Hepatocyte (in vitro differentiated cells): ENCODE measurements around the gene ARHGAP26. TPM values are rescaled to one million over a fixed set of nuclear protein-coding genes. Genes with fewer than 3 reads are reported as not detected.
A peak's percentile ranks its signal among the peaks of the same experiment; 100 is the strongest.

ENCODE experiments used
- DNase-seq: peaks from one replicate; pipeline ENCODE4 v3.0.0-alpha.2; 2016; ENCODE audit warnings: low spot score
- H2AFZ ChIP-seq: fragments of 200-600 bp; sonication (generic); 2 replicates; pipeline ENCODE4 v1.6.0; 2016; ENCODE audit warnings: antibody characterized with exemption, mild to moderate bottlenecking
- H3K27ac ChIP-seq: fragments of 200-600 bp; sonication (generic); 2 replicates; pipeline ENCODE4 v1.5.1; 2016; ENCODE audit warnings: mild to moderate bottlenecking
- H3K27me3 ChIP-seq: fragments of 200-600 bp; sonication (generic); 2 replicates; pipeline ENCODE4 v1.6.1; 2016
- H3K36me3 ChIP-seq: fragments of 200-600 bp; sonication (generic); replicated peaks from 2 replicates; pipeline ENCODE4 v1.5.1; 2016; ENCODE audit warnings: low read depth; ENCODE audit not compliant: insufficient read depth
- H3K4me1 ChIP-seq: fragments of 200-600 bp; sonication (generic); 2 replicates; pipeline ENCODE4 v1.5.1; 2016; ENCODE audit warnings: mild to moderate bottlenecking, moderate library complexity; ENCODE audit not compliant: insufficient read depth
- H3K4me2 ChIP-seq: fragments of 200-600 bp; sonication (generic); 2 replicates; pipeline ENCODE4 v1.6.0; 2016
- H3K4me3 ChIP-seq: fragments of 200-600 bp; sonication (generic); 2 replicates; pipeline ENCODE4 v1.5.1; 2016; ENCODE audit warnings: mild to moderate bottlenecking
- H3K79me2 ChIP-seq: fragments of 200-600 bp; sonication (generic); 2 replicates; pipeline ENCODE4 v1.6.0; 2017; ENCODE audit warnings: mild to moderate bottlenecking
- H3K9me2 ChIP-seq: fragments of 200-600 bp; sonication (generic); replicated peaks from 2 replicates; pipeline ENCODE4 v1.6.0; 2017; ENCODE audit warnings: mild to moderate bottlenecking; ENCODE audit not compliant: insufficient read depth
- H3K9me3 ChIP-seq: fragments of 200-600 bp; sonication (generic); 2 replicates; pipeline ENCODE4 v1.5.1; 2016; ENCODE audit warnings: low read depth, mild to moderate bottlenecking
- H4K20me1 ChIP-seq: fragments of 200-600 bp; sonication (generic); 2 replicates; pipeline ENCODE4 v1.6.0; 2016; ENCODE audit warnings: mild to moderate bottlenecking; ENCODE audit not compliant: insufficient read depth, poor library complexity, severe bottlenecking
- CTCF ChIP-seq: fragments of 200-600 bp; sonication (generic); IDR thresholded peaks from 2 replicates; pipeline ENCODE4 v1.5.1; 2016; ENCODE audit warnings: antibody characterized with exemption, mild to moderate bottlenecking; ENCODE audit not compliant: poor library complexity
- EZH2 ChIP-seq: fragments of 200-600 bp; sonication (generic); IDR thresholded peaks from 2 replicates; pipeline ENCODE4 v1.6.1; 2016; ENCODE audit warnings: antibody characterized with exemption, mild to moderate bottlenecking, borderline replicate concordance
- EZH2phosphoT487 ChIP-seq: fragments of 200-600 bp; sonication (generic); IDR thresholded peaks from one replicate; pipeline ENCODE4 v1.6.1; 2018; ENCODE audit warnings: antibody characterized with exemption, mild to moderate bottlenecking, low read depth, moderate library complexity; ENCODE audit not compliant: unreplicated experiment, severe bottlenecking
- whole genome bisulfite sequencing: methylation state at CpG from one replicate; pipeline ENCODE4 v1.1.6; 2016; ENCODE audit warnings: low lambda C conversion rate; ENCODE audit errors: missing lambda C conversion rate; 5-methylcytosine and 5-hydroxymethylcytosine counted together
- polyA plus RNA-seq: library from polyadenylated mRNA; unstranded; fragments of >200 nt; fragmentation: Nextera tagmentation; extraction: Ambion mirVana; gene quantifications from 2 replicates; pipeline ENCODE4 v1.2.1, GENCODE V29; 2016
- total RNA-seq: library from RNA; depleted of rRNA; stranded (reverse); fragments of >200 nt; gene quantifications from 2 replicates; pipeline ENCODE4 v1.2.3, GENCODE V29; 2014

ARHGAP26 gene
- total and polyA plus RNA-seq, 2 experiments from 2014 or later, result 16.5 to 19.8 TPM

- H3K4me3 ChIP-seq, result no peak overlapping the region
- no peak for DNase-seq
- WGBS, result 77% methylated on average over 13 of the region's 13 CpGs
- H3K4me1 ChIP-seq, result no peaks in the 10 kb centered on the region
- no peaks in the 10 kb centered on the region for H4K20me1 ChIP-seq
- H3K79me2 ChIP-seq, result no peaks in the 10 kb centered on the region
- no peaks in the 10 kb centered on the region for H3K9me2 ChIP-seq
- H3K9me3 ChIP-seq, result no peaks in the 10 kb centered on the region
- H3K27ac ChIP-seq, result no peak overlapping the region
- no peaks in the 10 kb centered on the region for H3K36me3 ChIP-seq
- TF ChIP-seq CTCF (no peak), EZH2 (no peak), EZH2phosphoT487 (no peak)
- no peaks in the 10 kb centered on the region for H3K27me3 ChIP-seq
- no peak overlapping the region for H3K4me2 ChIP-seq
- no peak overlapping the region for H2AFZ ChIP-seq
Observed at GRCh38 chr5:143207563-143208364, 437.6 kb downstream of the ARHGAP26 start.

- H3K27me3 ChIP-seq, result no peaks in the 10 kb centered on the region
- H3K9me3 ChIP-seq, result no peaks in the 10 kb centered on the region
- no peaks in the 10 kb centered on the region for H3K79me2 ChIP-seq
- no peak overlapping the region for H3K4me2 ChIP-seq
- TF ChIP-seq CTCF (no peak), EZH2 (no peak), EZH2phosphoT487 (no peak)
- no peaks in the 10 kb centered on the region for H3K36me3 ChIP-seq
- no peak overlapping the region for H3K27ac ChIP-seq
- H3K9me2 ChIP-seq, result no peaks in the 10 kb centered on the region
- H3K4me3 ChIP-seq, result no peak overlapping the region
- no peaks in the 10 kb centered on the region for H3K4me1 ChIP-seq
- DNase-seq, result no peak
- no peak overlapping the region for H2AFZ ChIP-seq
- H4K20me1 ChIP-seq, result no peaks in the 10 kb centered on the region
- WGBS, result 94% methylated on average over 2 of the region's 2 CpGs
Observed at GRCh38 chr5:143208365-143208641, 438.1 kb downstream of the ARHGAP26 start.

DNA sequence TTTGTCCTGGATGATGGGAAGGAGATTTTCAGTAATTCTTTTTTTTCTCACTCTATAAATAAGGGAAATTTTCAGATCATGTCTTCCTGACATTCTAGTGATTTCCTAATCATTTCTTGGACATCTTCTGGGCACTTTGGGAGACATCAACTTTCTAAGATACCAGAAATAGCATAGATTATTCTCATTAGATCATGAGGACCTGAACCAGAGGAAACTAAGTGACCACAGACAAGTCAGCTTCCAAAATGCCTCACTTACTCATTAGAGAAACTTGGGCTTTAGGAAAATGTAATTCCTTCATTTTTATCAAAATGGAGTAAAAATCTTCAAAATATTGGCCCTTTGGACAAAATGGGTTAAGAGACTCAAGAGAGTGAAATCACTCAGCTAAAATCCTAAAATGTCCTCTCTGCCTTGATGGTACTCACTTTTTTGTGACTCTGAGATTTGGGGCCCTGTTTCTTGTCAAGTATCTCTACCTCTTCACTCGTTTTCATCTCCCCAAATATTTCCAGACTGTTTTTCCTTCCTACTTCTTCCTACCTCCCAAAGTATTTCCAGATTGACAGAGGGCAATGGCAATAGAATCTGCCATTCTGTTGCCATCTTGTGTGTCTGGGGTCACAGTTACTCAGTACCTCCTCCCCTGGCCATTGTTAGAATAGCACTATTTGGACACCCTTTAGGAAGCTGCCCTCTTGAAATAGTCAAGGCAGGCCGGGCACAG, 438.8 kb downstream of the ARHGAP26 start:
- no peak for TF ChIP-seq EZH2
- TF ChIP-seq CTCF, result peak; percentile 3
- no peak for TF ChIP-seq EZH2phosphoT487
- no peaks in the 10 kb centered on the region for H3K9me3 ChIP-seq
- no peaks in the 10 kb centered on the region for H3K79me2 ChIP-seq
- no peaks in the 10 kb centered on the region for H3K27me3 ChIP-seq
- no peaks in the 10 kb centered on the region for H4K20me1 ChIP-seq
- H3K4me1 ChIP-seq, result no peaks in the 10 kb centered on the region
- H3K36me3 ChIP-seq, result no peaks in the 10 kb centered on the region
- no peak overlapping the region for H3K4me2 ChIP-seq
- no peak for DNase-seq
- no peak overlapping the region for H2AFZ ChIP-seq
- no peak overlapping the region for H3K27ac ChIP-seq
- WGBS, result 98% methylated on average over 2 of the region's 2 CpGs
- H3K9me2 ChIP-seq, result no peaks in the 10 kb centered on the region
- no peak overlapping the region for H3K4me3 ChIP-seq
